ENCODE measurements around the gene STARD10.
A peak's percentile ranks its signal among the peaks of the same experiment; 100 is the strongest.
"Not testable (repeated sequence)": the region's sequence is repeated elsewhere in the genome, so short reads cannot be mapped to it uniquely, and the experiment has no call there.

Gene STARD10

DNA sequence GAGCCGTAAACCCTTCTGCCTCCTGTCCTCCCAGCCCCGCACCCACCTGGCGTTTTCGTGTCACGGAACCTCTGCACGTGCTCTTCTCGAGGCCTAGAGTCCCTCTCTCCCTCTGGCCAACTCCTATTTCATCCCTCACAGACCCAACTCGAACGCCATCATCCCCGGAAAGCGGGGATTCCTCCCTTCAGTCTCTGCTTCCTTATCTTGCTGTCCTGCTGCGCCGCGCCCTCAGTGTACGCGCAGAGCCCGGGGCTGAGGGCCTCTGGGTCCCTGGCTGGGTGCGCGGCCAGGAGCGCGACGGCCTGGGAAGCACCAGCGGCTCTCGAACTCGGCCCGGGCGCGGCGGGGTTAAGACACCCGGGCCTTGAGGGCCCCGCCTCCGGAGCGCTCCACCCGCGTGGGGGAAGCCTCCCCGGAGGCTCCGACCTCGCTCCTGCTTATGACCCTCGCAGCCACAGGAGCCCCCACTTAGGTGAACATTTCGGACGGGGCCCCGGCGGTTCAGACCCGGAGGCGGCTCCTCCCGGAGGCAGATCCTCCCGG is 20.0 kb upstream of the STARD10 start:
- TF ChIP-seq, protein P1, sequence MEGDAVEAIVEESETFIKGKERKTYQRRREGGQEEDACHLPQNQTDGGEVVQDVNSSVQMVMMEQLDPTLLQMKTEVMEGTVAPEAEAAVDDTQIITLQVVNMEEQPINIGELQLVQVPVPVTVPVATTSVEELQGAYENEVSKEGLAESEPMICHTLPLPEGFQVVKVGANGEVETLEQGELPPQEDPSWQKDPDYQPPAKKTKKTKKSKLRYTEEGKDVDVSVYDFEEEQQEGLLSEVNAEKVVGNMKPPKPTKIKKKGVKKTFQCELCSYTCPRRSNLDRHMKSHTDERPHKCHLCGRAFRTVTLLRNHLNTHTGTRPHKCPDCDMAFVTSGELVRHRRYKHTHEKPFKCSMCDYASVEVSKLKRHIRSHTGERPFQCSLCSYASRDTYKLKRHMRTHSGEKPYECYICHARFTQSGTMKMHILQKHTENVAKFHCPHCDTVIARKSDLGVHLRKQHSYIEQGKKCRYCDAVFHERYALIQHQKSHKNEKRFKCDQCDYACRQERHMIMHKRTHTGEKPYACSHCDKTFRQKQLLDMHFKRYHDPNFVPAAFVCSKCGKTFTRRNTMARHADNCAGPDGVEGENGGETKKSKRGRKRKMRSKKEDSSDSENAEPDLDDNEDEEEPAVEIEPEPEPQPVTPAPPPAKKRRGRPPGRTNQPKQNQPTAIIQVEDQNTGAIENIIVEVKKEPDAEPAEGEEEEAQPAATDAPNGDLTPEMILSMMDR (IDR thresholded peaks at IDR 0.05; ENCODE audit: control insufficient read depth, insufficient read depth, low read depth, low read length, missing control alignments): no peak
- DNase-seq (ENCODE audit: low read depth): no peak
- peak overlapping the region; percentile 83 for H3K4me3 ChIP-seq (ENCODE audit: control insufficient read depth, low read depth, low read length)

- no peak for DNase-seq (ENCODE audit: low read depth)
- TF ChIP-seq, protein P1 (IDR thresholded peaks at IDR 0.05; ENCODE audit: control insufficient read depth, insufficient read depth, low read depth, low read length, missing control alignments): peak; percentile 74
- H3K4me3 ChIP-seq (ENCODE audit: control insufficient read depth, low read depth, low read length): peak overlapping the region; percentile 83
Observed at GRCh38 chr11:72812967-72813739, 19.3 kb upstream of the STARD10 start.

DNA sequence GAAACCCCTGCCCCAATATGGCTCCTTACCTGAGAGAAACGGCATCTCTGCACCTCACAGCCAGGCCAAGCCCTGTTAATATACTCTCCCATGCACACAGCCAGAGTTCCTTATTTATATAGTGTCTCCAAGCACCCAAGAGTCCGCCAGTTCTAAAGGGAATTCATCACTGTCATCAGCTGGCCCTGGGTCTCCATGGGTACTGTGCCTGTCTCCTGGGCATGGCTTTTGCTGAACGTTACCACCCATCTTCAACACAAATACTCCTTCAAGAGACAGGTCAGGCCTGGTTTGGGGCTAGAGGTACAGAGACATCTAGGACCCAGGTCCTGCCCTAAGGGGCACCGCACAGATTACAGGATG is 18.7 kb upstream of the STARD10 start:
- peak overlapping the region; percentile 83 for H3K4me3 ChIP-seq (ENCODE audit: control insufficient read depth, low read depth, low read length)
- TF ChIP-seq, protein P1 (IDR thresholded peaks at IDR 0.05; ENCODE audit: control insufficient read depth, insufficient read depth, low read depth, low read length, missing control alignments): no peak
- no peak for DNase-seq (ENCODE audit: low read depth)

DNA sequence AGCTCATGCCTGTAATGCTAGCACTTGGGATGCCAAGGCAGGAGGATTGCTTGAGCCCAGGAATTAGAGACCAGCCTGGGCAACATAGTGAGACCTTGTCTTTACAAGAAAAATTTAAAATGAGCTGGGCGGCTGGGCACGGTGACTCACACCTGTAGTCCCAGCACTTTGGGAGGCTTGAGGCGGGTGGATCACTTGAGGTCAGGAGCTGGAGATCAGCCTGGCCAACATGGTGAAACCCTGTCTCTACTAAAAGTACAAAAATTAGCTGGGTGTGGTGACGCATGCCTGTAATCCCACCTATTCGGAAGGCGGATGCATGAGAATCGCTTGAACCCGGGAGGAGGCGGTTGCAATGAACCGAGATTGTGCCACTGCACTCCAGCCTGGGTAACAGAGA is 17.8 kb upstream of the STARD10 start:
- DNase-seq (ENCODE audit: low read depth); H3K4me3 ChIP-seq (ENCODE audit: control insufficient read depth, low read depth, low read length): not testable (repeated sequence)

DNA sequence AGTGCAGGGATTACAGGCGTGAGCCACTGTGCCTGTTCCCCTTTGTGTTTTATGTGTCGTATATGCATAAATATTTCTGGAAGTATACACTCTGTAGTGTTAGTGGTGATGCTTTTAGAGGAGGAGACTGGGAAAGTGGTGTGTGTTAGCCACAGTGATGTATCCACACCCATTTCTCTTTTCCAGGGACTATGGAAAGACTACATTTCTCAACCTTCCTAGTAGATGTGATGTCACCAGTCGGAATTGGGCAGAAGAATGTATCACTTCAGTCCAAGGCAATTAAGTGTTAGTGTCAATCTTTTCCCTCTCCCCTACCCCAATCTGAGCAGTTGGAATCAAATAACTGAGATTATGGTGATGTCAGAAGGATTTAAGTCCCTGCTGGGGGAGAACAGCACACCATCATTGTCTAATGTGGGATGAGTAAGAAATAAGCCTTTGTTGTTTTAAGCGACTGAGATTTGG is 14.5 kb upstream of the STARD10 start:
- no peak for DNase-seq (ENCODE audit: low read depth)
- TF ChIP-seq, protein P1 (IDR thresholded peaks at IDR 0.05; ENCODE audit: control insufficient read depth, insufficient read depth, low read depth, low read length, missing control alignments): no peak
- no peak overlapping the region for H3K4me3 ChIP-seq (ENCODE audit: control insufficient read depth, low read depth, low read length)

GRCh38 chr11:72807792-72808191 is 13.9 kb upstream of the STARD10 start:
- no peak for DNase-seq (ENCODE audit: low read depth)
- TF ChIP-seq, protein P1 (IDR thresholded peaks at IDR 0.05; ENCODE audit: control insufficient read depth, insufficient read depth, low read depth, low read length, missing control alignments): no peak
- no peak overlapping the region for H3K4me3 ChIP-seq (ENCODE audit: control insufficient read depth, low read depth, low read length)

DNA sequence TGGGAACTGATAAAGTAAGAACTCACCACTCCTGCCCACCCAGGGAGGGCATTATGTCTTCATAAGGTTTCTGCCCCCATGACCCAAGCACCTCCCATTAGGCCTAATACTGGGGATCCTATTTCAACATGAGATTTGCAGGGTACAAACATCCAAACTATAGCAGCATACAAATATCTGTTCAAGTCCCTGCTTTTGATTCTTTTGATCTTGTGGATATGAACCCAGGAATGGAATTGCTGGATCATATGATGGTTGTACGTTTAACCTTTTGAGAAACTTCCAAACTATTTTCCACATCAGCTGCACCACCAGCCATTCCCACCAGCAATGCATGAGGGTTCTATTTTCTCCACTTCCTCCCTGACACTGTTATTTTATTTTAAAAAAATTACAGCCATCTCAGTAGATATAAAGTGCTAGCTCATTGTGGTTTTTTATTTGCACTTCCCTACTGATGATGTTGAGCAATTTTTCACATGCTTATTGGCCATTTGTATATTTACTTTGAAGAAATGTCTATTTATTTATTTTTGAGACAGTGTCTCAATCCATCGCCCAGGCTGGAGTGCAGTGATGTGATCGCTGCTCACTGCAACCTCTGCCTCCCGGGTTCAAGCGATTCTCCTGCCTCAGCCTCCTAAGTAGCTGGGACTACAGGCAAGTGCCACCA is 13.3 kb upstream of the STARD10 start:
- H3K4me3 ChIP-seq (ENCODE audit: control insufficient read depth, low read depth, low read length): no peak overlapping the region
- TF ChIP-seq, protein P1 (IDR thresholded peaks at IDR 0.05; ENCODE audit: control insufficient read depth, insufficient read depth, low read depth, low read length, missing control alignments): no peak
- no peak for DNase-seq (ENCODE audit: low read depth)

DNA sequence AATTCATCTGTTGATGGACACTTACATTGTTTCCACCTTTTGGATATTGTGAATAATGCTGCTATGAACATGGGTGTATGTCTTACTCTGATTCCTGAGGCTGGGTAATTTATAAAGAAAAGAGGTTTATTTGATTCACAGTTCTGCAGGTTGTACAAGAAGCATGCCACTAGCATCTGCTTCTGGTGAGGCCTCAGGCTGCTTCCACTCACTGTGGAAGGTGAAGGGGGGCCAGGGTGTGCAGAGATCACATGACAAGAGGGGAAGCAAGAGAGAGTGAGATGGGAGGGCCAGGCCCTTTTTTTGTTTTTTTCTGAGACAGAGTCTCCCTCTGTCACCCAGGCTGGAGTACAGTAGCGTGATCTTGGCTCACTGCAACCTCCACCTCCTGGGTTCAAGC is 12.5 kb upstream of the STARD10 start:
- DNase-seq (ENCODE audit: low read depth); H3K4me3 ChIP-seq (ENCODE audit: control insufficient read depth, low read depth, low read length): not testable (repeated sequence)
